RWPE1 (cell line): ENCODE measurements around the gene UNC5B.

Experiments
- CTCF ChIA-PET: fragments of 350-600 bp; sonication (Branson Sonifier 250); formaldehyde crosslinking; extraction: SDS; loops from one replicate; lab custom pipeline; 2021; lab: Yijun Ruan, JAX
- POLR2A ChIA-PET: fragments of 400-600 bp; formaldehyde crosslinking; extraction: SDS; loops from one replicate; lab custom pipeline; 2020; ENCODE audit warnings: antibody characterized with exemption; ENCODE audit not compliant: low non-redundant PET; lab: Yijun Ruan, JAX
- DNase-seq: peaks from one replicate; pipeline ENCODE4 v3.0.0; 2012; ENCODE audit warnings: low spot score
- H3K27ac ChIP-seq: fragments of 450-650 bp; 2 replicates; pipeline ENCODE4 v1.5.1; 2017
- TF ChIP-seq, protein P1 (sequence below): fragments of 450-650 bp; conservative IDR thresholded peaks from 2 replicates; pipeline ENCODE4 v1.5.1; 2017; ENCODE audit warnings: low read depth, mild to moderate bottlenecking

The UNC5B gene

DNA sequence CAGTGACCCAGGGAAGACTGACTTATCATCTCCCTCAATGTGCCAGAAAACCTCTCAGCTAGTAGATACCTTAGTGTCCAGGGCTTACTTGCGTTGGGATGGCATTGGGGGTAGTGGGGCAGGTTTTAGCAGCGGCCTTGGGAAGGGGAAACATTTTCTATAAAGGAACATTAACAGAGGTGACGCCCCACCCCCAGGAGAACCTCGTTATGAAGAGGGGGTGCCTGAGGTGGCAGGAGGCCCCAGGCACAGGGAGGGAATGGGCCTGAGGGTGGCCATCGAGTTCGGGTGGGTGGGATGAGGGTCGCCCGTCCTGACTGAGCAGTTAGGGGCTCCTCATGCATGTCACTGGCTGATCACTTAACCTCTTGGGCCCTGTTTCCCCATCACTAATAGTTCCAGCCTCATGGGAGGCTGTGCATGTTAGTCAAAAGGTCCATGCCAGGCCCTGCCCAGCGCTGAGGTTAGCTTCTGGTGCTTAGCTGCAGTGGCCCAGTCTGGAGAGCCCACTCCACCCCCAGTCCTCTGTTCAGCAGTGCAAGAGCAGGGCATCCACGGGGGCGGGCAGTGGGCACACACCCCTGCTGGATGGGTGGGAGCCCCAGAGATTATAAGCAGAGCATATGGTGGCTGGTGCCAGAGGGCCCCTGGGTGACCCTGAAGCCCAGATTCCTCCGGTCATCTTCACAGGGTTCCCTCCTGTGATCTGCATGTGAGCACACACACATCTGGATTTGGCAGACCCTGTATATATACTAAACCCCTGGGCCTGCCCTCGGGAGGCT is 27.0 kb downstream of the UNC5B start:
- TF ChIP-seq, protein P1, sequence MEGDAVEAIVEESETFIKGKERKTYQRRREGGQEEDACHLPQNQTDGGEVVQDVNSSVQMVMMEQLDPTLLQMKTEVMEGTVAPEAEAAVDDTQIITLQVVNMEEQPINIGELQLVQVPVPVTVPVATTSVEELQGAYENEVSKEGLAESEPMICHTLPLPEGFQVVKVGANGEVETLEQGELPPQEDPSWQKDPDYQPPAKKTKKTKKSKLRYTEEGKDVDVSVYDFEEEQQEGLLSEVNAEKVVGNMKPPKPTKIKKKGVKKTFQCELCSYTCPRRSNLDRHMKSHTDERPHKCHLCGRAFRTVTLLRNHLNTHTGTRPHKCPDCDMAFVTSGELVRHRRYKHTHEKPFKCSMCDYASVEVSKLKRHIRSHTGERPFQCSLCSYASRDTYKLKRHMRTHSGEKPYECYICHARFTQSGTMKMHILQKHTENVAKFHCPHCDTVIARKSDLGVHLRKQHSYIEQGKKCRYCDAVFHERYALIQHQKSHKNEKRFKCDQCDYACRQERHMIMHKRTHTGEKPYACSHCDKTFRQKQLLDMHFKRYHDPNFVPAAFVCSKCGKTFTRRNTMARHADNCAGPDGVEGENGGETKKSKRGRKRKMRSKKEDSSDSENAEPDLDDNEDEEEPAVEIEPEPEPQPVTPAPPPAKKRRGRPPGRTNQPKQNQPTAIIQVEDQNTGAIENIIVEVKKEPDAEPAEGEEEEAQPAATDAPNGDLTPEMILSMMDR: no peak
- CTCF ChIA-PET: interaction anchor here (0.6 to 1.2 kb wide), 2 partner anchors 31 to 62 kb away, joined by 3 to 4 read pairs; no protein-coding TSS in a partner anchor
- POLR2A ChIA-PET: no interaction called here
- peak overlapping the region; percentile 45 for H3K27ac ChIP-seq
- DNase-seq: no peak

DNA sequence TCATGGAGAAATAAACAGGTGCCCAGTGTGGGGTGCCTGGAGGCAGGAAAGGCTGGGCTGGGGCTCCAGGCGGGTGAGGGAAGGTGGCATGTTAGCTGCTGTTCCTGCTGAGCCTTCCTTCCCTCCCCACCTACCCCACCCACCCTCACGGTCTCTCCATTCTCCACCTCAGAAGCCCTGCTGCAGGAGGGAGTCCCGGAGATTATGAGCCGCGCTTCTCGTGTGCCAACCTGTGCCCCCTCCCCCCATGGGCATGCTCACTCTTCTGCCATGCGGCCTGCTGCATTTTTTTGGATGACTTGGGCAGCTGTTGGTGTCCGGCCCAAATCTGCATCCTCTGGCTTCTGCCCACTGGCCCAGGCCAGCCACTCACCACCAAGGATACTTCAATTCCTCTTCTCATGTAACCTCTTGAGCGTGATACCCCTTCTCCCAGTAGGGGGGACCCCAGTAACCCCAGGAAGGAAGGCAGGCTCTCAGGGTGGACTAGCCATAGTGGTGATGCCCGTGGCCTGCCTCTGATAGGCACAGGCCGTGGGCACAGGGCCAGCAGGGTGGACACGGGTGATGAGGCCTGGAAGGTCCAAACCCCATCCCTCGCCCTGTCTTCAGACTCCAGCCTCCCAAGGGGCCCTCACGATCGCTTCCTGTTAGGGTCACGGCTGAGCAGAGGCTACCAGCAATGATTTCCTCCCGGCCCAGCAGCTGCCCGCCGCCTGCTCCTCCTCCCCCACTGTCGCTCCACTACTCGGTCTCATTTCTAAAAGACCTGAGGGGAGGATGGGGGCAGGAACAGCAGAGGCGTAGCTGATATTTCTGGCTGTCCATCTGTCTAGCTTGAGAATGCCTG is 27.8 kb downstream of the UNC5B start:
- TF ChIP-seq, protein P1: no peak
- ChIA-PET POLR2A (no interaction called here), CTCF (interaction anchor here (1.2 kb wide), 1 partner anchor 30 kb away, joined by 3 read pairs; no protein-coding TSS in a partner anchor)
- no peak for DNase-seq
- H3K27ac ChIP-seq: peak overlapping the region; percentile 25

DNA sequence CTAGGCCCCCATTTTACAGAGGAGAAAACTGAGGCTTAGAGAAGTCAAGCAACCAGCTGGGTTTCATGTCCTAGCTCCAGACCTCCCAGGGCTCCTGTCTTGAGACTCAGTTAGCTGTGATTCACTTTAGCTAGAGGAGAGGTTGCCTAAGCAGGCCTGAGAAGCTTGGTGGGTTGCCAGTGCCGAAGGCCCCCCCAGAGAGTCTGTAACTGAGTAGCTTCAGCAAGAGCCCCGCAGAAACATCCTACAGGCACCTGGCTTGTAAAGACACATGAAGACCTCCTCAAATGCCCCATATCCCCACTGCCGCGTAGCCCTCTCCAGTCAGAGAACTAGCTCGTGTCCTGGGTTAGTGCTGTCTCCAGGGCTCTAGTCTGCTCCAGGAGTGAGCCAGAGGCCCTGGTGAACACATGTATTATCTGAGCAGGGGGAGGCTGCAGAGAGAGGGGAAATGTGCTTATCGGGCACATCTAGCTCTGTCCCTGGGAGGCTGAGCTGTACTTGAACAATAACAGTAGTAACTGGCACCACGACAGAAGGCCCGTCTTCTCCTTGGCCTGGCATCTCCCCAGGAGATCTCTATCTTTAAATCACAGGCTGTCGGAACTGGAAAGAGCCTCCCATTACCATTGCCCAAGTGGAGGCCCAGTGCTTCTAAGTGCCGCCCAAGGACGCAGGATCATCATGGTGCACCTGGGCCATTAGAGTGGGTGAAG is 28.9 kb downstream of the UNC5B start:
- CTCF ChIA-PET: interaction anchor here (1.2 to 1.3 kb wide), 2 partner anchors 29 to 44 kb away, joined by 3 to 4 read pairs; no protein-coding TSS in a partner anchor
- POLR2A ChIA-PET: no interaction called here
- H3K27ac ChIP-seq: peak overlapping the region; percentile 98
- no peak for DNase-seq
- TF ChIP-seq, protein P1: no peak

DNA sequence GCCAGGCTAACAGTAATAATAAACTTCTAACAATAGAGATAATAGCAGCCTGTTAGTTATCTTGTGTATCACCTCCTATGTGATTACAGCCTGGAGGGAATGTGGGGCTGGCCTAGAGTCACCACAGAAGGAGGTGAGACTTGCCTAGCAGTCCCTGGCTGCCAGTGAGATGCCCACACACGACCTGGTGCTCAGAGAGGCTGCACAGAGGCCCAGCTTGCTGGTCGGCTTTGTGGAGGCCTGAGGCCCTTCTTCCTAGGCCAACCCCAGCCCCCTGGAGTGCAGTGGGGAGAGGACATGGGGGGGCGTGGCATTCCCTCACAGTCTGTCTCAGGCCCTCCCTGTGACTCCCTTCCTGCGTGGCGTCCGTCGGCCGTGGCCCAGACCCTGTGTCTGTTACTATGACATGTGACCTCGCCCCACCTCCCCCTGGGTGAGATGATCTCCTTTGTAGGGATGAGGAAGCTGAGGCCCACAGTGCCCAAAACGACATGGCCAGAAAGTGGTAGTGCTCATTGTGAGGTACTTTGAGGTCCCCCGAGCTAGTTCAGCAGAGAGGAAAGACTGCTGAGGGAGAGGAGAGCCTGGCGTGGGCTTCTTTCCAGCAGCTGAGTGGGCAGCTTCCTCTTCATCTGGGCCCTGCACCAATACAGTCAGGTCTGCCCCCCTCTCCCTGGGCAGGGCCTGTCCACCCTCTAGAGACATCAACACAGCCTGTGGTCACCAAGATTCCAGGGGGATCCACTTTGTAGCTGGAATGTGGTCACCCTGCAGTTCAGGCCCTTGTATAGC is 29.7 kb downstream of the UNC5B start:
- POLR2A ChIA-PET: interaction anchor here (0.6 kb wide), 1 partner anchor 254 kb away, joined by 3 read pairs; no protein-coding TSS in a partner anchor
- H3K27ac ChIP-seq: peak overlapping the region; percentile 98
- CTCF ChIA-PET: interaction anchor here (1.3 kb wide), 1 partner anchor 43 kb away, joined by 4 read pairs; no protein-coding TSS in a partner anchor
- TF ChIP-seq, protein P1: no peak
- DNase-seq: no peak

DNA sequence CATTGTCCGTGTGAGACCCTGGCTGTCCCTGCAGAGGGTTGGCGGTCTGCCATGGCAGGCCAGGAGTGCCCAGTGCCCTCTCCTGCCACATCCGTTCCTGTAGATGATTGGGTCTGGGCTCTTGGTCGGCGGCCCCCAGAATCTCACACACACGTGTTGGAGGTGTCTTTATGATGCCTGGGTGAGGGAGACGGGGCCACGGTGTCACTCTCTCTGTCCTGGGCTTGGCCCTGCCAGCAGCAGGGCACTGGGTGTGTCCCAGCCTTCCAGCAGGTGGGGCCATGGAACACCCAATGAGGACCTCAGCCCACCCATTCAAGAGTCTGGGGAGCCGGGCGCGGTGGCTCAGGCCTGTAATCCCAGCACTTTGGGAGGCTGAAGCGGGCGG is 30.2 kb downstream of the UNC5B start:
- no peak for DNase-seq
- CTCF ChIA-PET: interaction anchor here (0.7 to 1.3 kb wide), 2 partner anchors 42 to 1611 kb away, joined by 3 to 4 read pairs; no protein-coding TSS in a partner anchor
- TF ChIP-seq, protein P1: no peak
- peak overlapping the region; percentile 98 for H3K27ac ChIP-seq
- POLR2A ChIA-PET: no interaction called here
